GM12891 (cell line): ENCODE results near the gene TRIM28.

Experiments used
- DNase-seq: peaks from one replicate; pipeline ENCODE4 v3.0.0; 2011; ENCODE audit warnings: low spot score; ENCODE audit not compliant: insufficient read length
- FAIRE-seq: peaks from 2 replicates; lab custom pipeline; 2011; peaks lifted over from hg19 to GRCh38; lab: Jason Lieb, UNC
- PAX5 ChIP-seq: IDR thresholded peaks from 2 replicates; pipeline ENCODE4 v1.6.1; 2011; ENCODE audit warnings: low read length, moderate library complexity, mild to moderate bottlenecking; ENCODE audit not compliant: insufficient read depth, severe bottlenecking
- POLR2A ChIP-seq: IDR thresholded peaks from 2 replicates; pipeline ENCODE4 v1.6.1; 2011; ENCODE audit warnings: low read depth, low read length, control low read depth
- POLR2AphosphoS5 ChIP-seq: IDR thresholded peaks from 2 replicates; pipeline ENCODE4 v1.6.1; 2011; ENCODE audit warnings: low read depth, low read length, control low read depth
- POU2F2 ChIP-seq: IDR thresholded peaks from 2 replicates; pipeline ENCODE4 v1.6.1; 2011; ENCODE audit warnings: low read depth, mild to moderate bottlenecking, control low read depth, low read length, moderate library complexity
- SPI1 ChIP-seq: IDR thresholded peaks from 2 replicates; pipeline ENCODE4 v1.6.1; 2011; ENCODE audit warnings: low read depth, low read length, control low read depth
- TAF1 ChIP-seq: IDR thresholded peaks from 2 replicates; pipeline ENCODE4 v1.6.1; 2011; ENCODE audit warnings: low read depth, low read length, control low read depth

TRIM28 gene

DNA sequence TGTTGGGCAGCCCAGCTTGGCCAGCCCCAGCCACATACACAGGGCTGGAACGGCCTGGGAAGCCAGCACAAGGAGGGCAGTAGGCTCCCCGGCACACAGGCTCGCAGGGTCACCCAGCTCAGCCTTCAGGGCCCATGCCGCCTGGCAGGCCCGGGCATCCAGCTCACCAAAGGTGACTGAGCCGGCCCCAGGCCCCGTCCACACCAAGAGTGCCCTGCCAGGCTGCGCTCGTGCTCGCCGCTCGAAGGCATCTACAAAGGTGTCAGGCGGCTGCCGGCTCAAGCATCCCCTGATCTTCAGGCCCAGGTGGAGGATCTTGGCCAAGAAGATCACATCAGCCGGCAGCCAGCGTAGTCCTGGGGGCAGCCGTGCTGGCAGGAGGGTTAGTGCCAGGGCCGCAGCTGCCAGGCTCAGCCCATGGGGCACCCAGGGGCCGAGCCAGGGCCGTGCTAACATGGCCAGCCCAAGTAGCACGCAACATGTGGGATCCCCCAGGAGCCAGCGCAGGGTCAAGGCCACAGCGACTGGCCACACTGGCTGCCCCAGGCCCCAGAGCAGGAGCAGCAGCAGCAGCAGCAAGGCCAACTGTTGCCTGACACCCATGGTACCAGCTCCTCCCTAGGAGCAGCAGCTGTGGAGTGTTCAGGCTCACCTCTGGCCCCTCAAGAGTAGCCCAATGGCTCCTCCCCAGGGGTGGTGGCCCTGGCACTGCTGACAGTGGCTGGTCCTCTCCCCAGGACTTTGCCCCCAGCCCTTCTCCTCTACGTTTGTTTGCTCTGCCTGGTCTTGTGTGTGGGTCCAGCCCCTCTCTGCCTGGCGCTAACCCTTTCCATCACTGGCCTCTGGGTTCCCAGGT, 32.3 kb upstream of the TRIM28 start, which contains the start of gene SLC27A5:
TSS of gene SLC27A5 (minus strand) at position 640 of the 856 bp plus-strand sequence. CDS start at position 603, 37 bp downstream.
- DNase-seq (no peak), FAIRE-seq (no peak)
- no peak for TF ChIP-seq PAX5

DNA sequence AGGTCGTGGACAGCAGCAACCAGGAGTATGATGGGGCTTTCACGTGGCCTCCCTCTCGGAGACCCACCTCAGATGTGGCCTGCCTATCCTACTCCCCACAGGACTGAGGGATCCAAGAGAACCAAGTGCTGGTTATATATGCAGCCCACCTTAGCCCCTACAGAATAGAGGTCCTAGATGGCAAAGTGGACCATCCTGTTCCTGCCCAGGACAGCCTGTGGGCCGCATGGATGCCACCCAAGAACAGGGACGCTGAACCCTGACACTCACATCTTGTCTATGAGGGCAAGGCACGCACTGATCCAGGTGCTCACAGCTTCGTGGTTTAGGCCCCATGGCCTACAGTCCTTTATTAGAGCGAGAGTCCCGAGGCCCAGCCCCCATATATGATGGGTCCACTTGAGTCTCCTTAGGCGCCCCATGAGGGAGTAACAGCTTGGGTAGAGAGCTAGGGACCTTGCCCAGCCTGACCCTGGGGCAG, 30.6 kb upstream of the TRIM28 start:
- FAIRE-seq = peak; percentile 16
- TF ChIP-seq POLR2A (no peak), POU2F2 (no peak), TAF1 (no peak), PAX5 (no peak), SPI1 (no peak), POLR2AphosphoS5 (no peak)
- no peak for DNase-seq

DNA sequence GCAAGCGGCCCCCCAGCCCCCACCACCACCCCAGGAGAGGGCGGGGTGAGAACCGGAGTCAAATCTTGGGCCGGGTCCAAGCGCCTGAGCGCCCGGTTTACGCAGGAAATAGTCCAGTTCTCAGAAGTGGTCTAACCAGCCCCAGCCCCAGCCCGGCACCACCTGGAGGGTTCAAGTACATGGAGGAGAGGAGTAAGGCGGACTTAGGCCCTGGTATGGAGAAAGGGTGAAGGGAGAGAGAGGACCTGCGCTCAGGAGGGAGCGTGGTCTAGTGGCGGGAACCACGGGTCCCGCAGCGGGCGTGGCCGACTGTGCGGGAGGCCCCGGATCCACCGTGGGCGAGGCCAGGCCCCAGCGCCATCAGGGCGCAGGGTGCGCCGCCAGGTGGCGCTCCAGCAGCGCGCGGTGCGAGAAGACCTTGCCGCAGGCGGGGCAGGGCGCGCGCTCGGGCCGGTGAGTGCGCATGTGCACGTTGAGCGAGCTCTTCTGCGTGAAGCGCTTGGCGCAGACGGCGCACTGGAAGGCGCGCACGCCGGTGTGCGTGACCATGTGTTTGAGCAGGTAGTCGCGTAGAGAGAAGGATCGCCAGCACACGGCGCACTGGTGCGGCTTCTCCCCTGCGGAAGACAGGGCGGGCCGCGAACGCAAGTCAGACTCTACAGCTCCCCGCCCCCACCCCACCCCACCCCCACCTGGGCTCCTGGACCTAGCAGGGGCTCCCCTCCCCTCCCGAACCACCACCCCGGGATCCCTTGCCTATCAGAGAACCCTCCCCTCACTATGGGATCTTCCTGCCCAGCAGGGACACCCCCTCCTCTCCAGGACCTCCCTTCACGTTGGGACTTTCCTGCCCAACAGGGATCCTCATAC, 29.9 kb upstream of the TRIM28 start:
- FAIRE-seq = peak; percentile 100
- peak; percentile 99 for DNase-seq
- TF ChIP-seq PAX5 (peak; percentile 72), SPI1 (no peak), TAF1 (0 out of 2 replicates have a peak, but pooled peaks have one; percentile 64), POU2F2 (peak; percentile 62), POLR2AphosphoS5 (peak; percentile 87), POLR2A (peak; percentile 90)

DNA sequence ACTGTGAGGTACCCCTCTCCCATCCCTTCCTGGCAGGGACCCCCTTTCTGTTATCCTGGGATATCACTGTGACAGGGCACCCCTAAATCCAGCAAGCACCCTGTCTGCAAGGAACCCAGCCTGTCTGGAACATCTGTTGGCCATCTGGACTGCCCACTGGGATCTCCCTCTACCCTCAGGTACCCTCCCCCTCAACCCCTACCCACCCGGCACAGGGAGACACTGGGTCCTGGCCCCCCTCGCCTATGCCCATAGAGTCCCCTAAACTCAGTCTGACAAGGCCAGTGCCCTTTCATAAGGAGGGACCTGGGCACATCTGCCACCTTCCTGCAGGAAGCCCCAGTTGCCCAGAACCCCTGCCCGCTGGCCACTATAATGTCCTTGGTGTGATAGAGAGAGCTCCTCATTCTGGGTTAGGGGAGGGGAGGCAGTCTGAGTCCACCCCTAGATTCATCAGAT, 29.3 kb upstream of the TRIM28 start:
- TF ChIP-seq POLR2A = no peak
- TF ChIP-seq POU2F2 = no peak
- no peak for TF ChIP-seq SPI1
- no peak for TF ChIP-seq POLR2AphosphoS5
- TF ChIP-seq PAX5 = no peak
- TF ChIP-seq TAF1 = no peak
- FAIRE-seq (no peak), DNase-seq (no peak)

DNA sequence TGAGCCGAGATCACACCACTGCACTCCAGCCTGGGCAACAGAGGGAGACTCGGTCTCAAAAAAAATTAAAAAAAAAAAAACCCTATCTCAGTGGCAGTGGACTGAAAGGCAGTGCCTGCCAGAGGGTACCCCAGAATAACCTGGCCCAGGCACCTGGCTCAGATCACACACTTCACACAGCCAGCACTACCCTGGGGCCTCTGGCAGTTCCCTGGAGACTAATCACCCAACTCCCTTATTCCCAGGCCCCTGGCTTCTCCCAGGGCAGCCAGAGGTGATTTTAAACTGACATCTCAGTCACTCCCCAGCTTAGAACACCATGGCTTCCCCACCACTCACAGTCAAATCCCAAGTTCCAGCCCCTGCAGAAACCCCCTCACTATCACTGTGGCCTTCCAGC, 28.6 kb upstream of the TRIM28 start:
- no peak for TF ChIP-seq POU2F2
- DNase-seq = no peak
- no peak for FAIRE-seq

DNA sequence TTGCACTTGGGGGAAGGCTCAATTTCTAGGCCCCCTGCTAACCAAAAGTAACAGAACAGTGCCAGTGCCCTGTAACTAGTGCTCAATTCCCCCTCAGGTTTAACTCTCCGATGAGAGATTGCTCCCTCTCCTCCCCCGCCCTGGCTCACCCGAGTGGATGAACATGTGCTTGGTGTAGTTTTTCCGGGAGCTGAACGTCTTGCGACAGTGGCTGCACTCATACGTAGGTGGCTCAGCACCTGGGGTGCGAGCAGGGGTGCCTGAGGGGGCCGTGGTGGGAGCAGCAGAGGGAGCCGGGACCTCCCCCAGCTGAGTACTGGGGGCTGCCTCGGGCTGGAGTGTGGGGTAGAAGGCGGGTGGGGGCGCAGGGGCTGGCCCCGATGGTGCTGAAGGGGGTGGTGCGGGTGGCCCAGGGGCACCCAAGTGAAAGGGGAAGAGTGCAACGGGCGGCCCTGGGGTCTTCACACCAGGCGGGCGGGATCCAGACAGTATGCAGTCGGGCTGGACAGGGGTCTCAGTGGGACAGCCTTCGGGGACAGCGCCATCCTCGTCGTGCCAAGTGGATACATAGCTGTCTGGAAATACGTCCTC, 27.5 kb upstream of the TRIM28 start:
- no peak for TF ChIP-seq POLR2A
- no peak for TF ChIP-seq TAF1
- TF ChIP-seq PAX5 = no peak
- no peak for TF ChIP-seq POLR2AphosphoS5
- no peak for TF ChIP-seq POU2F2
- no peak for TF ChIP-seq SPI1
- DNase-seq (no peak), FAIRE-seq (no peak)

DNA sequence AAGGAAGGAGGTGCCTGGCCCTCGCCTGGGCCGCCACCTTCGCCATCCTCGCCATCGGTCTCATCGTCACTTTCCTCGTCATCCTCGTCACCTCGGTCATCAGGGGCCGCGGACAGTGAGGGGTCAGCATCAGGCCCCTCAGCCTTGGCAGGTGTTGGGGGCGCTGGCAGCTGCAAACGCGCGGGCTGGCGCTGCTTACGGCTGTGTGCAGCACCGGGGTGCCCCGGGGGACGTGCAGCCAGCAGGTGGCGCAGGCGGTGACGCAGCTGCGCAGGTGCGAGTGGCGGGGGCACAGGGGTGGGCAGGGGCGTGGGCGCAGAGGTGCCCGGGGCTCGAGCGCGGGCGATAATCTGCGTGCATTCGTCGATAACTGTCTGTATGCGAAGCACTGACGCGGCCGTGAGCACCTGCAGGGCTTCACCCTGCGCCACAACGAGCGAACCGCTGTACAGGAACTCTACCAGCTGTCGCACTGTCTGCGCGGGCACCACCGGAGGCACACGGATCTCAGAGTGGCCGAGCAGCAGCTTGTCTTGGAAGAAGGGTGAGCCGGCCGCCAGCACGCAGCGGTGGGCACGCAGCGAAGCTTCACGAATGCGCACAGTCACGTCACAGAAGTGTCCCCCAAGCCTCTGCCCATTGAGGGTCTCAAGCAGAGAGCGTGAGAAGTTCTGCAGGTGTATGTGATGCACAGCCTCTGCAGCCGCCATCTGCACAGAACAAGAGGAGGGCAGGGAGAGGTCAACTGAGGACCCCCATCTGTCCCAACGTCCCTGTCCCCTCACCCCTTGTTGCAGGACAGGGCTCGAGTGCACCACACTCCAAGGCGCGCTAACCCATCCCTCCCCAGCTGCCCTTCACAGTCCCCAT, 26.7 kb upstream of the TRIM28 start:
- DNase-seq (no peak), FAIRE-seq (no peak)
- no peak for TF ChIP-seq SPI1
- TF ChIP-seq PAX5 = no peak
- TF ChIP-seq POLR2AphosphoS5 = 0 out of 2 replicates have a peak, but pooled peaks have one; percentile 37
- no peak; the same call in 1 of the 2 replicates for TF ChIP-seq POLR2A
- no peak for TF ChIP-seq POU2F2
- no peak for TF ChIP-seq TAF1

DNA sequence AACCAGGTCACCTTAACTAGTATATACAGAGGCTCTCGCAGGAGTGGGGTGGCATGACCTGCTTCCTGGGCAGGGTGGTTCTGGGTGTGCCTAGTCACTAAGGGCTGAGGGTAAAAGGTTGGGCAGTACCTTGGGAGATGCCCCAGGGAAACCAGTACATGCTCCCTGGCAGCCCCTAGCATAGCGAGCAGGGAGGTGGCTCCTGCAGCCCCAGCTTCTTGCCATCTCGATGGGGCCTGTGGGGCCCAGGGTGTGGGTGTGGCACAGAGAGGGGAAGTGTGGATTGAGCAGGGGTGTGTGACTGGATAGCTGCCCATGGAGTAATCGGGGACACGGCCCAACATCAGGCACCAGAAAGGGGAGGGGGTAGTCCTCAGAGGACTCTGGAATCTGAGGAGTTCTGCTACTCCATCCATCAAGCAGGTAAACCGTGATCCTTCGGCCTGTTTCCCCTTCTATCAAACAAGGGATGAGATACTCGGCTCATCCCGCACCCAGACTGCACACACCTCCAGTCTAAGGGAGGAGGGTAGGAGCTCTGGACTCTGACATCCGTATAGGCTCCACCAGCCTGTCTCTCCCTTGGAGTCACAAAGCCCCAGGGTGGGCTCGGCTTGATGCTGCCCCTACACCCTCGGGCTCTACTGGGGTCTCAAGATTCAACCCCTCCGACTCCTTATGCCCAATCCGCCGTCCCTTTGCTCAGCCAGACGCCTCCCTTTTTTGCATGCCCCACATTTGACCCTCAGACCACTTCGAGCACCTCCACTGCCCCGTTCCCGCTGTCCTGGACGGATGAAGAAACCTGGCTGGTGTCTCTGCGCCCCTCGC, 25.4 kb upstream of the TRIM28 start:
- DNase-seq = no peak
- TF ChIP-seq PAX5 (no peak), SPI1 (peak; percentile 38)
- FAIRE-seq = peak; percentile 23
